ENCODE data around the gene VAPB. TPM values are rescaled to one million over a fixed set of nuclear protein-coding genes. Genes with fewer than 3 reads are reported as not detected.

VAPB gene
- total and polyA plus RNA-seq, 10 of the 15 experiments (the other 5 are each of a cell fraction or from before 2014, with no cell fraction given): 3.2 to 28.6 (median 20.5) TPM

GRCh38 chr20:58390659-58391035 is 1.6 kb downstream of the VAPB start:
- H3K4me2 ChIP-seq (ENCODE audit: control insufficient read depth, insufficient read depth): peak overlapping the region; percentile 94
- peaks cover 1% of the 10 kb centered on the region for H4K20me1 ChIP-seq (ENCODE audit: control insufficient read depth, insufficient read depth)
- SMC1A ChIA-PET (ENCODE audit: uncharacterized antibody, unreplicated experiment): interaction anchor here (0.6 to 1.3 kb wide), 3 partner anchors 21 to 261 kb away, joined by 3 to 4 read pairs (median 3); partner anchors contain the start of gene STX16
- H3K4me3 ChIP-seq: peak overlapping the region; percentile 81
- TF ChIP-seq MYB (IDR thresholded peaks at IDR 0.05; ENCODE audit: borderline replicate concordance, low read depth, low read length) (no peak), BMI1 (IDR thresholded peaks at IDR 0.05; ENCODE audit: borderline replicate concordance) (no peak), ZNF592 (IDR thresholded peaks at IDR 0.05) (no peak), SREBF2 (IDR thresholded peaks at IDR 0.05; ENCODE audit: low read length) (no peak), MLLT1 (IDR thresholded peaks at IDR 0.05) (peak; percentile 76; the same call in 1 of the 2 replicates)
- H2AFZ ChIP-seq (ENCODE audit: control insufficient read depth, low read depth, low read length): no peak overlapping the region
- peaks cover 62% of the 10 kb centered on the region for H3K79me2 ChIP-seq (ENCODE audit: control insufficient read depth, insufficient read depth, low read length)
- intact Hi-C loops (cut with micrococcal nuclease; ENCODE audit: unreplicated experiment) (no loop called here), in situ Hi-C loops (cut with MboI) (loop anchor here (10.0 kb wide), 3 partner anchors 264 to 996 kb away; partner anchors contain the start of genes RBM38 and STX16)
- peaks cover 13% of the 10 kb centered on the region for H3K4me1 ChIP-seq (ENCODE audit: control insufficient read depth, insufficient read depth, low read length)
- POLR2A ChIA-PET: interaction anchor here (1.2 kb wide), 1 partner anchor 17 kb away, joined by 5 read pairs; no protein-coding TSS in a partner anchor
- TSS peak; percentile 57 for BruUV-seq (replicated peaks)
- ATAC-seq (no peak), DNase-seq (ENCODE audit: low read depth, low spot score) (no peak), FAIRE-seq (no peak)
- H3K27me3 ChIP-seq (replicated peaks in 1 of 2; ENCODE audit: control insufficient read depth in 2 of 2, insufficient read depth in 2 of 2, low read length in 1 of 2): no peaks in the 10 kb centered on the region
- RAD21 ChIA-PET (ENCODE audit: unreplicated experiment): no interaction called here
- CTCF ChIA-PET: no interaction called here
- H3K36me3 ChIP-seq (ENCODE audit: control insufficient read depth in 2 of 2, insufficient read depth in 2 of 2, low read length in 1 of 2): peaks cover 0 to 12% of the 10 kb centered on the region in 2 experiments; a peak in 1 of 4 replicates
- 0 out of 2 replicates have a peak overlapping the region, but pooled peaks have one; percentile 8 for H3K9ac ChIP-seq (ENCODE audit: control insufficient read depth, insufficient read depth, low read length)
- H3K27ac ChIP-seq (ENCODE audit: control insufficient read depth, insufficient read depth): no peak overlapping the region
- 99% methylated on average over 8 of the region's 8 CpGs for WGBS (ENCODE audit: insufficient coverage, insufficient replicate concordance, low lambda C conversion rate, missing lambda C conversion rate)
- no peaks in the 10 kb centered on the region; the same call in 2 of the 3 replicates for H3K9me3 ChIP-seq (replicated peaks; ENCODE audit: control insufficient read depth, insufficient read depth, low read length)
